ENCODE measurements around the gene RETREG3.

GRCh38 chr17:42553161-42553818 lies 55.9 kb downstream of the RETREG3 start:
- TF ChIP-seq CTCF (conservative IDR thresholded peaks at IDR 0.05 in 1 of 2, IDR thresholded peaks at IDR 0.05 in 1 of 2; ENCODE audit: low read depth in 1 of 2, low read length in 2 of 2) (no peak), EZH2 (IDR thresholded peaks at IDR 0.05; ENCODE audit: low read length, missing control alignments) (no peak)

Measured in fibroblast of lung (primary cell).